K562 (cell line): ENCODE data around the gene NAT14. TPM values are rescaled to one million over a fixed set of nuclear protein-coding genes. Genes with fewer than 3 reads are reported as not detected.
A peak's percentile ranks its signal among the peaks of the same experiment; 100 is the strongest.

Source experiments
- E4F1 ChIP-seq: fragments of 250-450 bp; sonication (Bioruptor Pico); IDR thresholded peaks from 2 replicates; pipeline ENCODE4 v1.5.0; 2021; ENCODE audit warnings: mild to moderate bottlenecking, borderline replicate concordance
- ELF2 ChIP-seq: fragments of 250-450 bp; sonication (Bioruptor Pico); IDR thresholded peaks from 2 replicates; pipeline ENCODE4 v1.5.0; 2021; ENCODE audit warnings: mild to moderate bottlenecking
- KHSRP ChIP-seq: fragments of 450-650 bp; IDR thresholded peaks from 2 replicates; pipeline ENCODE4 v1.6.1; 2017
- MGA ChIP-seq: fragments of 450-650 bp; IDR thresholded peaks from 2 replicates; pipeline ENCODE4 v1.6.1; 2016; ENCODE audit warnings: mild to moderate bottlenecking, moderate library complexity
- MTA3 ChIP-seq: fragments of 450-650 bp; formaldehyde crosslinking; IDR thresholded peaks from 2 replicates; pipeline ENCODE4 v1.6.1; 2017; ENCODE audit warnings: mild to moderate bottlenecking, borderline replicate concordance
- NCOA2 ChIP-seq, 2 experiments: fragments of 450-650 bp; IDR thresholded peaks; 2 replicates each; pipeline ENCODE4 v1.6.1; 2018; ENCODE audit warnings: mild to moderate bottlenecking in 2 of 2, moderate library complexity in 1 of 2; ENCODE audit not compliant: partially characterized antibody in 2 of 2
- RFX5 ChIP-seq: IDR thresholded peaks from 2 replicates; pipeline ENCODE4 v1.6.1; 2011; ENCODE audit warnings: low read depth, mild to moderate bottlenecking, improper control_type of control experiment, low read length
- TRIM25 ChIP-seq: fragments of 450-650 bp; IDR thresholded peaks from 2 replicates; pipeline ENCODE4 v1.7.0; 2016; ENCODE audit warnings: borderline replicate concordance
- USF2 ChIP-seq: sonication (generic); formaldehyde crosslinking; IDR thresholded peaks from 2 replicates; pipeline ENCODE4 v1.5.0; 2020; ENCODE audit warnings: missing genetic modification reagents
- ZKSCAN3 ChIP-seq: fragments of 250-450 bp; sonication (Bioruptor Pico); IDR thresholded peaks from 2 replicates; pipeline ENCODE4 v1.4.0; 2020
- polyA plus RNA-seq, 8 experiments: library from polyadenylated mRNA; depleted of rRNA in 4 of 8; stranded (reverse) in 5 of 8; unstranded in 3 of 8; fragments of >200 nt; fragmentation: Nextera tagmentation in 2 of 8; fragmentation: Illumina TruSeq in 1 of 8; extraction: Ambion mirVana in 2 of 8; extraction: Trizol in 1 of 8; gene quantifications; 2 replicates each; pipeline versions ENCODE4 v1.2.1 to v1.2.3, GENCODE V29; 2011 to 2014; ENCODE audit warnings: inconsistent platforms in 1 of 8, missing spikeins in 1 of 8
- total RNA-seq, 7 experiments: library from RNA; depleted of rRNA in 6 of 7; stranded (reverse); fragments of >200 nt in 6 of 7; fragmentation: Illumina TruSeq in 2 of 7; extraction: Trizol in 2 of 7; gene quantifications; 2 replicates each; pipeline versions ENCODE4 v1.2.1 to v1.2.3, GENCODE V29; 2011 to 2021; ENCODE audit warnings: low replicate concordance in 1 of 7

Gene NAT14
- total and polyA plus RNA-seq, 9 of the 15 experiments (the other 6 are each of a cell fraction or from before 2014, with no cell fraction given) = 2.4 to 77.0 (median 26.7) TPM

- TF ChIP-seq TRIM25 = no peak
- peak; percentile 96 for TF ChIP-seq KHSRP
- TF ChIP-seq ELF2 (CRISPR knock-in tag) = peak; percentile 48; the same call in 1 of the 2 replicates
- TF ChIP-seq E4F1 (CRISPR knock-in tag) = no peak
- TF ChIP-seq MGA = peak; percentile 100
- no peak for TF ChIP-seq ZKSCAN3
- TF ChIP-seq MTA3 = peak; percentile 54; the same call in 1 of the 2 replicates
- peak; percentile 99 for TF ChIP-seq RFX5
- TF ChIP-seq USF2 (CRISPR knock-in tag) = peak; percentile 76
- TF ChIP-seq NCOA2 (IDR thresholded peaks at IDR 0.05; ENCODE audit: partially characterized antibody in 2 of 2) = no peak
Measured at GRCh38 chr19:55503502-55504251, 18.7 kb downstream of the NAT14 start (continued).
